ENCODE data around the gene FAM162B.

GRCh38 chr6:116763048-116763447 lies 2.5 kb downstream of the FAM162B start:
- TF ChIP-seq ZNF274 (IDR thresholded peaks at IDR 0.05; ENCODE audit: low read depth, low read length): no peak
- no peak for TF ChIP-seq YY1 (IDR thresholded peaks at IDR 0.05; ENCODE audit: insufficient read depth, insufficient read length)

Data from NT2/D1 (cell line).